ENCODE measurements around the gene CD300E.
"Not testable (repeated sequence)": the region's sequence is repeated elsewhere in the genome, so short reads cannot be mapped to it uniquely, and the experiment has no call there.

The CD300E gene

GRCh38 chr17:74591503-74591902 is 32.0 kb downstream of the CD300E start:
- TF ChIP-seq, protein P1, sequence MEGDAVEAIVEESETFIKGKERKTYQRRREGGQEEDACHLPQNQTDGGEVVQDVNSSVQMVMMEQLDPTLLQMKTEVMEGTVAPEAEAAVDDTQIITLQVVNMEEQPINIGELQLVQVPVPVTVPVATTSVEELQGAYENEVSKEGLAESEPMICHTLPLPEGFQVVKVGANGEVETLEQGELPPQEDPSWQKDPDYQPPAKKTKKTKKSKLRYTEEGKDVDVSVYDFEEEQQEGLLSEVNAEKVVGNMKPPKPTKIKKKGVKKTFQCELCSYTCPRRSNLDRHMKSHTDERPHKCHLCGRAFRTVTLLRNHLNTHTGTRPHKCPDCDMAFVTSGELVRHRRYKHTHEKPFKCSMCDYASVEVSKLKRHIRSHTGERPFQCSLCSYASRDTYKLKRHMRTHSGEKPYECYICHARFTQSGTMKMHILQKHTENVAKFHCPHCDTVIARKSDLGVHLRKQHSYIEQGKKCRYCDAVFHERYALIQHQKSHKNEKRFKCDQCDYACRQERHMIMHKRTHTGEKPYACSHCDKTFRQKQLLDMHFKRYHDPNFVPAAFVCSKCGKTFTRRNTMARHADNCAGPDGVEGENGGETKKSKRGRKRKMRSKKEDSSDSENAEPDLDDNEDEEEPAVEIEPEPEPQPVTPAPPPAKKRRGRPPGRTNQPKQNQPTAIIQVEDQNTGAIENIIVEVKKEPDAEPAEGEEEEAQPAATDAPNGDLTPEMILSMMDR (IDR thresholded peaks at IDR 0.05; ENCODE audit: extremely low read depth, missing control alignments), result no peak

GRCh38 chr17:74585711-74586110 is 37.8 kb downstream of the CD300E start:
- no peak for DNase-seq (ENCODE audit: low spot score)
- TF ChIP-seq, protein P1 (IDR thresholded peaks at IDR 0.05; ENCODE audit: extremely low read depth, missing control alignments), result no peak

More at GRCh38 chr17:74591503-74591902, 32.0 kb downstream of the CD300E start:
- DNase-seq (ENCODE audit: low spot score), result no peak

- no peak for DNase-seq (ENCODE audit: low spot score)
- TF ChIP-seq, protein P1 (IDR thresholded peaks at IDR 0.05; ENCODE audit: extremely low read depth, missing control alignments), result no peak
These were observed 39.1 kb downstream of the CD300E start for GRCh38 chr17:74584292-74585060.

DNA sequence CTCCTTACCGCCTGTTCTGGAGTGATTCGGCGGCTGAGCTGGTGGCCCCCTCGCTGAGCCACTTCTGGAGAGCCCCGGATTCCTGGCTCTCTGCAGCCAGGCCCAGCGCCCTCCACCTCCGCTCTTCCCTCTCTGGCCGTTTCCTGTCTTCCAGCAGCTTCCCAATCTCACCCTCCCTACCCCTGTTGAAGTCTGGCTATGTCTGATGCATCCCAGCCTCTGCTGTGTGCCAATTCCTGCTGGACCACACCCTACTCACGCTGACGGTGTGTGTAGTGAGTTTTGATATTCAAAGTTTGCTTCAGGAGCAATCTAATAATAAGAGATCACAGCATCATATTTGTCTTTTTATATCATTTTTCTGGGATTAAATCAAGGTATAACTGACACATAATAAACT is 40.9 kb downstream of the CD300E start:
- TF ChIP-seq, protein P1 (IDR thresholded peaks at IDR 0.05; ENCODE audit: extremely low read depth, missing control alignments), result no peak

GRCh38 chr17:74579900-74580299 is 43.6 kb downstream of the CD300E start:
- TF ChIP-seq, protein P1 (IDR thresholded peaks at IDR 0.05; ENCODE audit: extremely low read depth, missing control alignments), result no peak
- no peak for DNase-seq (ENCODE audit: low spot score)

More for the DNA sequence above, 40.9 kb downstream of the CD300E start:
- DNase-seq (ENCODE audit: low spot score), result no peak

DNA sequence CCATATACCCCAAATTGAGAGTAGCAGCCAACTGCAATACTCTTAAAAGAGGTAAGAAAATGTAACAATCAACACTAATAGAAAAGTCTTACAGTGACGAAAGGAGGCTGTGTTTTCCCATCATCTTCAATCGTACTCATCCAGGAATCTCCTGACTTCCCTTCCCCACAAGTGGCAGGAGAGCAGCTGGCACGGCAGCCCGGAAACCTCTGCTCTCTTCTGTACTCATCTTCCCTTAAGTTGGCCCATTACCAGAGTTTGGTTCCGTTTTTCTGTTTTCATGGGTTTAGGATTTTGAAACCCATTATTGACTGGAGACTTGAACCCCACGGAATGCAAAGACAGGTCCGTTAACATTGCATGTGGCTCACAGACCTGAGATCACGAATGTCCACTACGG is 44.6 kb downstream of the CD300E start:
- TF ChIP-seq, protein P1 (IDR thresholded peaks at IDR 0.05; ENCODE audit: extremely low read depth, missing control alignments), result no peak
- DNase-seq (ENCODE audit: low spot score), result no peak

DNA sequence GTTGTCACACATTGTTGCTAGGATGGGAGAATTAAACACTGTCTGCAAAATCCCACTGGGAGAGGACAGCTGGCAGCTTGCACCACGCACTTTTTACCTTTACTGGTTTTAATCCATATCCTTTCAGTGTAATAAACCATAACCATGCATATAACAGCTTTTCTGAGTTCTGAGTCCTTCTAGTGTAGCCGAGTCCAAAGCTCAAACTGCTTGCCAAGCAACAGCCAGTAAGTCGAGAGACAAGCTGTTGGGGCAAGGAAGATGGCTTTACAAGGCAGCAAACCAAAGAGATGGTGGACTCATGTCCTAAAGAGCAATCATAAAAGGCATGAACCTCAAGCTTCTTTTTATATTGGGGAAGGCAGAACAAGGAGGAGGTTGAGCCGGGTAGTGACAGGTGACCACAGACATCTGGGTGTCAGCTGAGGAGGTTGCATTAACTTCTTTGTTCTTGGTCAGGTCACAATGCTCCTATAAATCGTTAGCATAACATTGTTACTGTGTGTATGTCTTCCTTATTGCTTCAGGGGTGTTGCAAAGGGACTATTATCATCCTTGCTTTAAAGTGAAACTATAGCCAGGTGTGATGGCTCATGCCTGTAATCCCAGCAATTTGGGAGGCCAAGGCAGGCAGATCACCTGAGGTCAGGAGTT is 48.9 kb downstream of the CD300E start:
- DNase-seq (ENCODE audit: low spot score), result no peak
- TF ChIP-seq, protein P1 (IDR thresholded peaks at IDR 0.05; ENCODE audit: extremely low read depth, missing control alignments), result no peak

- not testable (repeated sequence) for DNase-seq (ENCODE audit: low spot score)
These were observed 49.9 kb downstream of the CD300E start for GRCh38 chr17:74573635-74574034.
